ENCODE data around the gene HCN2. TPM values are rescaled to one million over a fixed set of nuclear protein-coding genes. Genes with fewer than 3 reads are reported as not detected.

Gene HCN2
- total and polyA plus RNA-seq, 2 of the 13 experiments (the other 11 are each of a cell fraction or from before 2014, with no cell fraction given) = 0.01 TPM; not detected in 1

DNA sequence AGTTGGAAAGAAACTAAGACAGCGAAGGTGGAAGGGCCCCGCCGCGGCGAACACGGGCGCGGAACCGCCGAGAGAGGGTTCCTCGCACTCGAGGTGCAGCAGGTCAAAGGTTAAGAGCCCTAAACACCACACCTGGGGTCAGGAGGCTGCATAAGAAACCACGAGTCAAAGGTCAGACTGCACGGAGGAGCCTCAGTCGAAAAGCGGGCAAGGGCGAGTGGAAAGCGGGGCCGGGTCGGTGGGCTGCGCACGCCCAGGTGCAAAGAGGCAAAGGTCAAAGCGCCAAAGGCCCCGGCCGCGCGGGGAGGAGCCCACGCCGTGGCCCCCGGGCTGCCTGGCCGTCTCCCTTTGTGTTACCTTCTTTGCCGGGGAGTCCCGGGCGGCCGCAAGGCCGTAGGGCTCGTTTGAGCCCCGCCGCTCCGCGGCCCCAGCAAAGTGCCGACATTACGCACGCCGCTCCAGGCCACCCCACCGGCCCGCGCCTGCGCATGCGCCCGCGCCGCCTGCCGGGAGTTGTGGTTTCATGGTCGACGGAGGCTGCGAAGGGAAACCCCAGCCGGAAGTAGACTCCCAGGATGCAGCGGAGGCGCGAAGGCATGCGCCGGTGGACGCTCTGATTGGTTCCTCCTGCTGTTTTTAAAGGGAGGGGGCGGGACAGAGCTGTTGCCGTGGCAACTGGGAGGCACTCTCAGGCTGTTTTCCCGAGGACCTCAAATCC is 43.5 kb downstream of the HCN2 start, which contains the start of gene POLRMT (continued):
- TF ChIP-seq ZNF747 (CRISPR knock-in tag; IDR thresholded peaks at IDR 0.05; ENCODE audit: borderline replicate concordance) = no peak; the same call in 1 of the 2 replicates
- TF ChIP-seq, protein P1, sequence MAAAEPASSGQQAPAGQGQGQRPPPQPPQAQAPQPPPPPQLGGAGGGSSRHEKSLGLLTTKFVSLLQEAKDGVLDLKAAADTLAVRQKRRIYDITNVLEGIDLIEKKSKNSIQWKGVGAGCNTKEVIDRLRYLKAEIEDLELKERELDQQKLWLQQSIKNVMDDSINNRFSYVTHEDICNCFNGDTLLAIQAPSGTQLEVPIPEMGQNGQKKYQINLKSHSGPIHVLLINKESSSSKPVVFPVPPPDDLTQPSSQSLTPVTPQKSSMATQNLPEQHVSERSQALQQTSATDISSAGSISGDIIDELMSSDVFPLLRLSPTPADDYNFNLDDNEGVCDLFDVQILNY (CRISPR knock-in tag; conservative IDR thresholded peaks at IDR 0.05) = 0 out of 2 replicates have a peak, but pooled peaks have one; percentile 18
- TF ChIP-seq, protein P2, sequence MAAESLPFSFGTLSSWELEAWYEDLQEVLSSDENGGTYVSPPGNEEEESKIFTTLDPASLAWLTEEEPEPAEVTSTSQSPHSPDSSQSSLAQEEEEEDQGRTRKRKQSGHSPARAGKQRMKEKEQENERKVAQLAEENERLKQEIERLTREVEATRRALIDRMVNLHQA (CRISPR knock-in tag; IDR thresholded peaks at IDR 0.05) = no peak
- TF ChIP-seq FOXK1 (CRISPR knock-in tag; IDR thresholded peaks at IDR 0.05; ENCODE audit: borderline replicate concordance, low read depth) = peak; percentile 88; the same call in 1 of the 2 replicates
- TF ChIP-seq HNF4A (CRISPR knock-in tag; IDR thresholded peaks at IDR 0.05) = peak; percentile 58; the same call in 1 of the 2 replicates
- no peak for TF ChIP-seq ZFAT (CRISPR knock-in tag; conservative IDR thresholded peaks at IDR 0.05)
- TF ChIP-seq ZNF572 (CRISPR knock-in tag; IDR thresholded peaks at IDR 0.05) = no peak
- no peak for TF ChIP-seq WIZ (CRISPR knock-in tag; IDR thresholded peaks at IDR 0.05)
- no peak for TF ChIP-seq CENPT (CRISPR knock-in tag; IDR thresholded peaks at IDR 0.05; ENCODE audit: low read depth)
- 0 out of 2 replicates have a peak, but pooled peaks have one; percentile 12 for TF ChIP-seq MIER3 (CRISPR knock-in tag; IDR thresholded peaks at IDR 0.05; ENCODE audit: borderline replicate concordance)
- TF ChIP-seq ZNF670 (CRISPR knock-in tag; IDR thresholded peaks at IDR 0.05; ENCODE audit: borderline replicate concordance) = no peak; the same call in 1 of the 2 replicates
- no peak; the same call in none of the 2 replicates for TF ChIP-seq ZNF598 (CRISPR knock-in tag; IDR thresholded peaks at IDR 0.05; ENCODE audit: borderline replicate concordance)
- TF ChIP-seq HIVEP1 (CRISPR knock-in tag; IDR thresholded peaks at IDR 0.05) = peak; percentile 83
- no peak for TF ChIP-seq ZNF782 (CRISPR knock-in tag; IDR thresholded peaks at IDR 0.05; ENCODE audit: borderline replicate concordance)
- TF ChIP-seq ZNF430 (CRISPR knock-in tag; IDR thresholded peaks at IDR 0.05) = no peak; the same call in 1 of the 2 replicates
- TF ChIP-seq ZFP1 (CRISPR knock-in tag; IDR thresholded peaks at IDR 0.05) = no peak
- TF ChIP-seq, protein P3, sequence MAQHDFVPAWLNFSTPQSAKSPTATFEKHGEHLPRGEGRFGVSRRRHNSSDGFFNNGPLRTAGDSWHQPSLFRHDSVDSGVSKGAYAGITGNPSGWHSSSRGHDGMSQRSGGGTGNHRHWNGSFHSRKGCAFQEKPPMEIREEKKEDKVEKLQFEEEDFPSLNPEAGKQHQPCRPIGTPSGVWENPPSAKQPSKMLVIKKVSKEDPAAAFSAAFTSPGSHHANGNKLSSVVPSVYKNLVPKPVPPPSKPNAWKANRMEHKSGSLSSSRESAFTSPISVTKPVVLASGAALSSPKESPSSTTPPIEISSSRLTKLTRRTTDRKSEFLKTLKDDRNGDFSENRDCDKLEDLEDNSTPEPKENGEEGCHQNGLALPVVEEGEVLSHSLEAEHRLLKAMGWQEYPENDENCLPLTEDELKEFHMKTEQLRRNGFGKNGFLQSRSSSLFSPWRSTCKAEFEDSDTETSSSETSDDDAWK (CRISPR knock-in tag; IDR thresholded peaks at IDR 0.05) = no peak
- no peak for TF ChIP-seq CCAR2 (optimal IDR thresholded peaks at IDR 0.05; ENCODE audit: low read depth, low read length)
- TF ChIP-seq ZNF558 (CRISPR knock-in tag; IDR thresholded peaks at IDR 0.05; ENCODE audit: borderline replicate concordance) = no peak
- peak; percentile 88 for TF ChIP-seq HOXA5 (CRISPR knock-in tag; IDR thresholded peaks at IDR 0.05)
- TF ChIP-seq, protein P4, sequence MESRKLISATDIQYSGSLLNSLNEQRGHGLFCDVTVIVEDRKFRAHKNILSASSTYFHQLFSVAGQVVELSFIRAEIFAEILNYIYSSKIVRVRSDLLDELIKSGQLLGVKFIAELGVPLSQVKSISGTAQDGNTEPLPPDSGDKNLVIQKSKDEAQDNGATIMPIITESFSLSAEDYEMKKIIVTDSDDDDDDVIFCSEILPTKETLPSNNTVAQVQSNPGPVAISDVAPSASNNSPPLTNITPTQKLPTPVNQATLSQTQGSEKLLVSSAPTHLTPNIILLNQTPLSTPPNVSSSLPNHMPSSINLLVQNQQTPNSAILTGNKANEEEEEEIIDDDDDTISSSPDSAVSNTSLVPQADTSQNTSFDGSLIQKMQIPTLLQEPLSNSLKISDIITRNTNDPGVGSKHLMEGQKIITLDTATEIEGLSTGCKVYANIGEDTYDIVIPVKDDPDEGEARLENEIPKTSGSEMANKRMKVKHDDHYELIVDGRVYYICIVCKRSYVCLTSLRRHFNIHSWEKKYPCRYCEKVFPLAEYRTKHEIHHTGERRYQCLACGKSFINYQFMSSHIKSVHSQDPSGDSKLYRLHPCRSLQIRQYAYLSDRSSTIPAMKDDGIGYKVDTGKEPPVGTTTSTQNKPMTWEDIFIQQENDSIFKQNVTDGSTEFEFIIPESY (CRISPR knock-in tag; IDR thresholded peaks at IDR 0.05) = no peak
- 0 out of 2 replicates have a peak, but pooled peaks have one; percentile 57 for TF ChIP-seq KLF15 (CRISPR knock-in tag; IDR thresholded peaks at IDR 0.05; ENCODE audit: borderline replicate concordance)
- TF ChIP-seq, protein P5, sequence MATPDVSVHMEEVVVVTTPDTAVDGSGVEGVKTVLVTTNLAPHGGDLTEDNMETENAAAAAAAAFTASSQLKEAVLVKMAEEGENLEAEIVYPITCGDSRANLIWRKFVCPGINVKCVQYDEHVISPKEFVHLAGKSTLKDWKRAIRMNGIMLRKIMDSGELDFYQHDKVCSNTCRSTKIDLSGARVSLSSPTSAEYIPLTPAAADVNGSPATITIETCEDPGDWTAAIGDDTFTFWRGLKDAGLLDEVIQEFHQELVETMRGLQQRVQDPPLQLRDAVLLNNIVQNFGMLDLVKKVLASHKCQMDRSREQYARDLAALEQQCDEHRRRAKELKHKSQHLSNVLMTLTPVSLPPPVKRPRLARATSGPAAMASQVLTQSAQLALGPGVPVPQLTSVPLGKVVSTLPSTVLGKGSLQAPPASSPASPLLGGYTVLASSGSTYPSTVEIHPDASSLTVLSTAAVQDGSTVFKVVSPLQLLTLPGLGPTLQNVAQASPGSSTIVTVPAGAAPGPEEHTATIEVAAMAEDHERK (CRISPR knock-in tag; IDR thresholded peaks at IDR 0.05; ENCODE audit: low read depth) = no peak
- TF ChIP-seq POLR2A (IDR thresholded peaks at IDR 0.05; ENCODE audit: insufficient read depth in 1 of 2, low read depth in 2 of 2, low read length in 2 of 2) = peak; percentile 59 to 67; a peak in 3 of 4 replicates

All from HepG2 (cell line).